NCI-H526 (cell line): ENCODE measurements around the gene MDP1.
"Not testable (repeated sequence)": the region's sequence is repeated elsewhere in the genome, so short reads cannot be mapped to it uniquely, and the experiment has no call there.

Experiments
- DNase-seq, 2 experiments: peaks; one replicate each; lab custom pipeline; 2025; lab: John Stamatoyannopoulos, UW

The MDP1 gene

GRCh38 chr14:24231263-24232120, 15.6 kb upstream of the MDP1 start:
- peak in 1 of 2 experiments; percentile 59 for DNase-seq

DNA sequence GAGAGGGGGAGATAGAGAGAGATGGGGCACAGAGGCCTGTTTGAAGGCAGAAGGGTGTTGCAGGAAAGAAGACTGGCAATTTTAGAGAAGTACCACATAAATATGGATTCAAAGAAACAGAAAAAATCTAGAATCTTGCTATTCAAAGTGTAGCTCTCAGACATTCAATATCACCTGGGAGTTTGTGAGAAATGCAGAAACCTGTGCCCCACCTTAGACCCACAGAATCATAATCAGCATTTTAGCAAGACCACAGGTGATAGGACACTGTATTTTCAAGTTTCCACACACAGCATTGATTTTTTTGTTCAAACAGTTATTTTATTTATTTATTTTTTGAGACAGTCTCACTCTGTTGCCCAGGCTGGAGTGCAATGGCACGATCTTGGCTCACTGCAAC, 13.0 kb upstream of the MDP1 start:
- DNase-seq = no peak

GRCh38 chr14:24226473-24226872, 10.6 kb upstream of the MDP1 start:
- DNase-seq = no peak

- no peak for DNase-seq
These were observed 8.8 kb upstream of the MDP1 start for GRCh38 chr14:24224618-24225071.

DNA sequence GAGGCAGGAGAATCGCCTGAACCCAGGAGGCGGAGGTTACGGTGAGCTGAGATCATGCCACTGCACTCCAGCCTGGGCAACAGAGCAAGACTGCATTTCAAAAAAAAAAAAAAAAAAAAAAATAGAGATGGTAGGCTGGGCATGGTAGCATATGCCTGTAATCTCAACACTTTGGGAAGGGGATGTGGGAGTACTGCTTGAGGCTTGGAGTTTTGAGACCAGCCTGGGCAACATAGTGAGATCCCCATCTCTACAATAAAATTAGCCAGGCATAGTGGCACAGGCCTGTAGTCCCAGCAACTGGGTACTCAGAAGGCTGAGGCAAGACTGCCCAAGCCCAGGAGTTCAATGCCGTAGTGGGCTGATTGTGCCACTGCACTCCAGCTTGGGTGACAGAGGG, 7.1 kb upstream of the MDP1 start:
- DNase-seq = not testable (repeated sequence)

GRCh38 chr14:24219521-24219920, 3.7 kb upstream of the MDP1 start:
- no peak for DNase-seq

DNA sequence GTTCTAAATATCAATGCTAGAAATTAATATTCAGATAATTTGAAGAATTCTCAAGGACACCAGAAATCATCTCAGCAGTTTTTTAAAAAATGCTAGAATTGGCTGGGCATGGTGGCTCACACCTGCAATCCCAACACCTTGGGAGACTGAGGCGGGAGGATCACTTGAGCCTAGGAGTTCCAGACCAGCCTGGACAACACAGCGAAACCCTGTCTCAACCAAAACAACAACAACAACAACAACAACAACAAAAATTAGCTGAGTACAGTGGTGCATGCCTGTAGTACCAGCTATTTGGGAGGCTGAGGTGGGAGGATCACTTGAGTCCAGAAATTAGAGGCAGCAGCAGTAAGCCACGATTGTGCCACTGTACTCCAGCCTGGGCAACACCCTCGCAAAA, 3.2 kb upstream of the MDP1 start:
- no peak for DNase-seq

DNA sequence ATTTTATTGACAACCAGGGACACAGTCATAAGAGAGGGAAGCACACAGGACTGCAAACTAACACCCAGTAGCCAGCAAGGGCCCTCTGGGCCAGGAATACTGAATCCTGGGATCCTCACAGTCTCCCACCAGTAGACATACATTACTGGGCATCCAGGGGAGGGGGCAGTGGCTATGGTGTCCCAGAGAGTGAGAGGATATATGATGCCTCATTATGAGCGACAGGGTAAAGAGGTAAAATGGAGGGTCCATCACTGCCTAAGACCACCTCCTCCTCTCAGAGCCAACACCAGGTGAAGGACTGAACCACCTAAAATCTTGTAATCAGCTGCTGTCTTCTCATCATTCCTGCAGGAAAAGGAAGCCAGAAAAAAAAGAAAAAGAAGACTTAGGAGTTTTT, 1.0 kb upstream of the MDP1 start:
- DNase-seq = not testable (repeated sequence)

DNA sequence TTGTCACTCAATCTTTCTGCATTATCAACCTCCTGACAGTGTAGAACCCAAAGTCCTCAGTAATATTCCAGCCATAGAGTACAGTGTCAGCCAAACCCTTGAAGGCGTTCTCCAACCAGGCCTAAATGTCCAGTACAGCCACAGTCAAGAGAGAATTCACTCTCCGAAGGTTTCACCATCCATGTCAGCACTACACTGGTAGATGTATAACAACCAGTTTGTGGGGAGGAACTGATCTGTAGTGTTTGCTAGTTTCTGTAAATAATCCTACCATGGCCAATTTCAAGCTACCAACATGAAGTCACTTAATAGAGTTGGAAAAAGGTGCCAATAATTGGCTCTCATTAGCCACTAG, 456 bp upstream of the MDP1 start:
- DNase-seq = no peak

GRCh38 chr14:24213866-24214662, 1.8 kb downstream of the MDP1 start:
- DNase-seq = no peak

- peak; percentile 94 to 97 for DNase-seq
These were observed 2.7 kb downstream of the MDP1 start, which contains the start of gene CHMP4A for GRCh38 chr14:24212924-24213865. TSS of gene CHMP4A (minus strand) at chr14:24213488. CDS start at chr14:24213439, 49 bp downstream.

DNA sequence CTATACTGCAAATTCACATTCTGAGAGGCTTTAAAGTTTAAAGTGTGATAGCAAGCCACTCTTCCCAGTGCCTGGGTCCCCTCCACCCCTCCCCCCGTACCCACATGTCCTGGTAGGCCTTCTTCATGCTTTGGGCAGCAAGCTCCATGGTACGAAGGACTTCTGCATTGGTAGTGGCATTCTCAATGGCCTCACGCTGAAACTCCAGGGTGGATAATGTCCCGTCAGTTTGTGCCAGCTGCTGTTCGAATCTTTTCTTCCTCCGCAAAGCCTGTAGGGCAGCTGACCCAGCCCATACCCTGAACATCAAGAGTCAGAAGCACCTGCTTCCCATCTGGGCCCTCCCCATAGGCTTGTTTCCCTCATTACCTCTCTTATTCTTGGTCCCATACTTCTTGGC, 4.6 kb downstream of the MDP1 start:
- no peak for DNase-seq

- DNase-seq = no peak
These were observed 8.2 kb downstream of the MDP1 start for GRCh38 chr14:24207625-24208024.

DNA sequence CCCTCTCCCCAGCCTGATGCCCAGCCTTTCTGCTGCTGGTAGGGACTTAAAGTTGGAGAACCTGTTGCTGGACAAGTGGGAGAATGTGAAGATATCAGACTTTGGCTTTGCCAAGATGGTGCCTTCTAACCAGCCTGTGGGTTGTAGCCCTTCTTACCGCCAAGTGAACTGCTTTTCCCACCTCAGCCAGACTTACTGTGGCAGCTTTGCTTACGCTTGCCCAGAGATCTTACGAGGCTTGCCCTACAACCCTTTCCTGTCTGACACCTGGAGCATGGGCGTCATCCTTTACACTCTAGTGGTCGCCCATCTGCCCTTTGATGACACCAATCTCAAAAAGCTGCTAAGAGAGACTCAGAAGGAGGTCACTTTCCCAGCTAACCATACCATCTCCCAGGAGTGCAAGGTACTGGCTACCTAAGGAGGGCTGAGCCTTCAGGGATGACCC, 8.7 kb downstream of the MDP1 start:
- no peak for DNase-seq

GRCh38 chr14:24206260-24207103, 9.4 kb downstream of the MDP1 start:
- DNase-seq = no peak

GRCh38 chr14:24204163-24205146, 11.4 kb downstream of the MDP1 start:
- DNase-seq = no peak

DNA sequence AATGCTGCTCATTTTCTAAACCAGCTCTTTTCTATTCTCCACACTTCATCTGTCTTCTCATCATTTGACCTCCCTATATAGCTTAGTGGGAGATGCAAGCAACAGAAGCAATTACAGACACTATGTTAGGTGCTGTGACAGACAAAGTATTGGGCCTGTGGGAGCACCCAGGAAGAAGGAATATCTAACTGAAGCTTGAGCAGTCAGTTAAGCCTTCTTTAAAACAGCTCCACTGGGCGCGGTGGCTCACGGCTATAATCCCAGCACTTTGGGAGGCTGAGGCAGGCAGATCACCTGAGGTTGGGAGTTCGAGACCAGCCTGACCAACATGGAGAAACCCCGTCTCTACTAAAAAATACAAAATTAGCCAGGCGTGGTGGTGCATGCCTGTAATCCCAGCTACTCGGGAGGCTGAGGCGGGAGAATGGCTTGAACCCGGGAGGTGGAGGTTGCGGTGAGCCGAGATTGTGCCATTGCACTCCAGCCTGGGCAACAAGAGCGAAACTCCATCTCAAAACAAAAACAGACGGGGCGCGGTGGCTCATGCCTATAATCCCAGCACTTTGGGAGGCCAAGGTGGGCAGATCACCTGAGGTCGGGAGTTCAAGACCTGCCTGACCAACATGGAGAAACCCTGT, 12.5 kb downstream of the MDP1 start:
- DNase-seq = not testable (repeated sequence)

GRCh38 chr14:24202538-24202937, 13.3 kb downstream of the MDP1 start:
- DNase-seq = not testable (repeated sequence)
